Measurements from ENCODE around the gene TPM2.
"Not testable (repeated sequence)": the region's sequence is repeated elsewhere in the genome, so short reads cannot be mapped to it uniquely, and the experiment has no call there.

TPM2 gene

GRCh38 chr9:35656831-35657545, 32.7 kb downstream of the TPM2 start:
- DNase-seq (ENCODE audit: low read depth in 2 of 2, low spot score in 1 of 2): no peak

GRCh38 chr9:35656348-35656747, 33.4 kb downstream of the TPM2 start:
- DNase-seq (ENCODE audit: low read depth in 2 of 2, low spot score in 1 of 2): no peak

GRCh38 chr9:35653611-35654010, 36.1 kb downstream of the TPM2 start:
- DNase-seq (ENCODE audit: low read depth in 2 of 2, low spot score in 1 of 2): no peak

GRCh38 chr9:35652829-35653209, 36.9 kb downstream of the TPM2 start:
- DNase-seq (ENCODE audit: low read depth in 2 of 2, low spot score in 1 of 2): no peak

- DNase-seq (ENCODE audit: low read depth in 2 of 2, low spot score in 1 of 2): no peak
These were observed 37.5 kb downstream of the TPM2 start for GRCh38 chr9:35651956-35652828.

- no peak for DNase-seq (ENCODE audit: low read depth in 2 of 2, low spot score in 1 of 2)
These were observed 39.2 kb downstream of the TPM2 start, which contains the start of gene SIT1 for GRCh38 chr9:35650341-35651158. Gene SIT1 (minus strand): TSS chr9:35650931. CDS start chr9:35650853, 78 bp downstream.

- no peak for DNase-seq (ENCODE audit: low read depth in 2 of 2, low spot score in 1 of 2)
These were observed 40.0 kb downstream of the TPM2 start for GRCh38 chr9:35649431-35650340.

GRCh38 chr9:35646533-35647265, 43.0 kb downstream of the TPM2 start:
- DNase-seq (ENCODE audit: low read depth in 2 of 2, low spot score in 1 of 2): peak; percentile 77 to 78

- DNase-seq (ENCODE audit: low read depth in 2 of 2, low spot score in 1 of 2): no peak
These were observed 43.6 kb downstream of the TPM2 start for GRCh38 chr9:35646153-35646532.

- DNase-seq (ENCODE audit: low read depth in 2 of 2, low spot score in 1 of 2): not testable (repeated sequence)
These were observed 44.0 kb downstream of the TPM2 start for GRCh38 chr9:35645736-35646135.

GRCh38 chr9:35643046-35643445, 46.7 kb downstream of the TPM2 start:
- DNase-seq (ENCODE audit: low read depth in 2 of 2, low spot score in 1 of 2): no peak

- not testable (repeated sequence) for DNase-seq (ENCODE audit: low read depth in 2 of 2, low spot score in 1 of 2)
These were observed 48.2 kb downstream of the TPM2 start for GRCh38 chr9:35641478-35641877.

- DNase-seq (ENCODE audit: low read depth in 2 of 2, low spot score in 1 of 2): not testable (repeated sequence)
These were observed 49.3 kb downstream of the TPM2 start for GRCh38 chr9:35640431-35640830.

GRCh38 chr9:35639631-35640030, 50.1 kb downstream of the TPM2 start:
- no peak for DNase-seq (ENCODE audit: low read depth in 2 of 2, low spot score in 1 of 2)

GRCh38 chr9:35639225-35639624, 50.5 kb downstream of the TPM2 start:
- DNase-seq (ENCODE audit: low read depth in 2 of 2, low spot score in 1 of 2): not testable (repeated sequence)

- DNase-seq (ENCODE audit: low read depth in 2 of 2, low spot score in 1 of 2): not testable (repeated sequence)
These were observed 51.0 kb downstream of the TPM2 start for GRCh38 chr9:35638751-35639150.

GRCh38 chr9:35637427-35637955, 52.2 kb downstream of the TPM2 start:
- not testable (repeated sequence) for DNase-seq (ENCODE audit: low read depth in 2 of 2, low spot score in 1 of 2)

GRCh38 chr9:35636877-35637246, 52.9 kb downstream of the TPM2 start:
- DNase-seq (ENCODE audit: low read depth in 2 of 2, low spot score in 1 of 2): not testable (repeated sequence)

GRCh38 chr9:35636135-35636876, 53.4 kb downstream of the TPM2 start:
- DNase-seq (ENCODE audit: low read depth in 2 of 2, low spot score in 1 of 2): no peak

Measured in stimulated activated CD8-positive, alpha-beta memory T cell treated with anti-CD3 and anti-CD28 coated beads, Interleukin-4, amount 100 ng/mL, for 4 hours (primary cell).